ENCODE measurements around the gene ARPC5L.

GRCh38 chr9:124870723-124871122, 8.8 kb downstream of the ARPC5L start:
- no peak for TF ChIP-seq CTCF (IDR thresholded peaks at IDR 0.05; ENCODE audit: poor library complexity)
- TF ChIP-seq EZH2phosphoT487 (IDR thresholded peaks at IDR 0.05; ENCODE audit: low read depth, severe bottlenecking, unreplicated experiment): no peak
